Activated naive CD8-positive, alpha-beta T cell treated with anti-CD3 and anti-CD28 coated beads, Interleukin-2, amount 10 ng/mL, durations not matched to agents 7 days and 5 days (primary cell): ENCODE results near the gene GGA3. TPM values are rescaled to one million over a fixed set of nuclear protein-coding genes. Genes with fewer than 3 reads are reported as not detected.
A peak's percentile ranks its signal among the peaks of the same experiment; 100 is the strongest.
"Not testable (repeated sequence)": the region's sequence is repeated elsewhere in the genome, so short reads cannot be mapped to it uniquely, and the experiment has no call there.

Source experiments
- ATAC-seq: fragments of 150-1000 bp; cut with Tn5 transposase; one replicate; pipeline ENCODE4 v1.10.0; 2021; ENCODE audit warnings: low read depth, moderate library complexity
- POLR2A ChIA-PET: fragments of 350-600 bp; sonication (Branson Sonifier 250); formaldehyde crosslinking; loops from one replicate; lab custom pipeline; 2021; ENCODE audit warnings: antibody characterized with exemption; lab: Charles Lee
- DNase-seq: peaks from one replicate; pipeline ENCODE4 v3.0.0; 2021
- H3K27ac Mint-ChIP-seq: one replicate; pipeline ENCODE4 v1.8.0; 2022; ENCODE audit warnings: mild to moderate bottlenecking, mixed read lengths
- H3K27me3 Mint-ChIP-seq: one replicate; pipeline ENCODE4 v1.8.0; 2022; ENCODE audit warnings: mild to moderate bottlenecking, moderate library complexity, mixed read lengths
- H3K36me3 Mint-ChIP-seq: one replicate; pipeline ENCODE4 v1.8.0; 2021; ENCODE audit warnings: mild to moderate bottlenecking, mixed read lengths
- H3K4me1 Mint-ChIP-seq: one replicate; pipeline ENCODE4 v1.8.0; 2021; ENCODE audit warnings: mixed read lengths
- H3K4me3 Mint-ChIP-seq: one replicate; pipeline ENCODE4 v1.8.0; 2022; ENCODE audit warnings: mild to moderate bottlenecking, moderate library complexity, mixed read lengths
- H3K9me3 Mint-ChIP-seq: one replicate; pipeline ENCODE4 v1.8.0; 2021; ENCODE audit warnings: mixed read lengths
- total RNA-seq, 2 experiments: library from RNA; stranded (reverse); gene quantifications; one replicate each; pipeline ENCODE4 v1.2.3, GENCODE V29; 2021

Gene GGA3
- total RNA-seq, 2 experiments from 2014 or later = 92.9 to 95.2 TPM

DNA sequence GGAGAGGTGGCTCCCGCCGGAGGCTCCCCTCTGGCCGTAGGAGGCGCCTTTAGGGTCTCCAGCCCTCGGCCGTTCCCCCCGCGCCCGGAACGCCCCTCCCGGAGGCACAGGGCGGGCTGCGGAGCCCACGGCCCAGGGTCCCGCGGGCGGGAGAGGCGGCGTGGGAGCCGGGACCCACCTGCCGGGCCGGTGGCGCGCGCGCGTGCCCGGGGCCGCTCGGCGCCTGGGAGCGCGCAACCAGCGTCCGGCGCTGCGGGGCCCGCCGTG lies 9.5 kb upstream of the GGA3 start, which contains the start of gene MIF4GD:
Gene MIF4GD (minus strand): TSS at position 266 of the 267 bp plus-strand sequence. CDS start 1,036 bp downstream, outside the sequence.
- POLR2A ChIA-PET = interaction anchor here (0.6 to 6.7 kb wide), 39 partner anchors 9 to 398 kb away, joined by 3 to 138 read pairs (median 4); partner anchors contain the start of genes ARMC7, FDXR, GGA3 and GRB2
- Mint-ChIP-seq H3K9me3 (no peaks in the 10 kb centered on the region), H3K27me3 (no peaks in the 10 kb centered on the region), H3K36me3 (peaks cover 13% of the 10 kb centered on the region), H3K4me3 (peak within 1 kb of the TSS; percentile 89), H3K4me1 (peaks cover 28% of the 10 kb centered on the region), H3K27ac (peak within 1 kb of the TSS; percentile 89)
- DNase-seq (no peak), ATAC-seq (peak; percentile 29)

DNA sequence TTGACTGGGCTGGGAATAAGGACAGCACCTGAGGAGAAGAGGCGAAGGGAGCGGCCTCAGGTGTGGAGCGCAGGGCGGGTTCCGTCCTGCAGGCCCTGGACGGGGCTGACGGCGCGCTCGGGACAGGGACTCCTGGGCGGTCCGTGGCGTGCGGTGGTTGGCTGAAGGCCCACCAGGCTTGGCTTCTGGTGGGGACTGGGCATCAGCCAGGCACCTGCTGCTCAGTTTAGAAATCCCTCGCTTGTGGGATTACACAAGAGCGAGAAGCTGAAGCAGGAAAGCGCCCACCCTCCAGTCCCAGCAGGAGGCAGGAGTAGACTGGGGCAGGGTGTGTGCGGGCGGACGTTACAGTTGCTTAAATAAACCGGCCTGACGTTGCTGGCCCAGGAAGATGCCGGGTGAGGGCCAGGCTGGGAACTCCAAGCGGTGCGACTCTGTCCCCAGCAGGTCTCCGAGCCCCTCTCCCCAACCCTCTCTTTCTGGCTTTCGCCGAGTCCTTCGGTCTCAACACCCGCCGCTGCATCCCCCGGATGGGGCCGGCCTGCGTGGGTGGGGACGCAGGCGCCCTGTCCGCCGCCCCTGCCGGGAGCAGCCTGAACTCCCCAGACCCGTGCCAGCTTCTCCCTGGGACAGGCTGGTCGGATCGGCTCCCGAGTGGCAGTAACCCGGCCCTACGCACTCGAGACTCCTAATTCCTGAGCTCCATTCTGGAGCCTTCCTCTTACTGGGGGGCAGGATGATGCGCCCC lies 9.0 kb upstream of the GGA3 start:
- Mint-ChIP-seq H3K9me3 (no peaks in the 10 kb centered on the region), H3K36me3 (peaks cover 12% of the 10 kb centered on the region), H3K27me3 (no peaks in the 10 kb centered on the region), H3K27ac (peak overlapping the region; percentile 88), H3K4me1 (peaks cover 28% of the 10 kb centered on the region), H3K4me3 (peak overlapping the region; percentile 88)
- DNase-seq (peak; percentile 80), ATAC-seq (peak; percentile 41)
- POLR2A ChIA-PET = interaction anchor here (0.6 to 6.7 kb wide), 42 partner anchors 9 to 397 kb away, joined by 3 to 138 read pairs (median 4); partner anchors contain the start of genes ARMC7, FDXR, GGA3 and GRB2

- H3K27me3 Mint-ChIP-seq = no peaks in the 10 kb centered on the region
- peaks cover 9% of the 10 kb centered on the region for H3K36me3 Mint-ChIP-seq
- H3K4me1 Mint-ChIP-seq = peaks cover 28% of the 10 kb centered on the region
- no peaks in the 10 kb centered on the region for H3K9me3 Mint-ChIP-seq
- peak overlapping the region; percentile 88 for H3K27ac Mint-ChIP-seq
- ATAC-seq (no peak), DNase-seq (no peak)
- POLR2A ChIA-PET = interaction anchor here (0.6 to 6.7 kb wide), 17 partner anchors 9 to 308 kb away, joined by 3 to 138 read pairs (median 4); partner anchors contain the start of genes GGA3, MRPS7, SLC25A19 and TSEN54
- H3K4me3 Mint-ChIP-seq = peak overlapping the region; percentile 88
These were observed 8.4 kb upstream of the GGA3 start for GRCh38 chr17:75269844-75270217.

GRCh38 chr17:75267411-75268232 lies 6.2 kb upstream of the GGA3 start:
- no peaks in the 10 kb centered on the region for H3K27me3 Mint-ChIP-seq
- H3K9me3 Mint-ChIP-seq = no peaks in the 10 kb centered on the region
- peaks cover 6% of the 10 kb centered on the region for H3K36me3 Mint-ChIP-seq
- ATAC-seq (no peak), DNase-seq (no peak)
- POLR2A ChIA-PET = no interaction called here
- H3K4me1 Mint-ChIP-seq = peaks cover 21% of the 10 kb centered on the region
- H3K27ac Mint-ChIP-seq = no peak overlapping the region
- no peak overlapping the region for H3K4me3 Mint-ChIP-seq

- no peak overlapping the region for H3K4me3 Mint-ChIP-seq
- H3K27me3 Mint-ChIP-seq = no peaks in the 10 kb centered on the region
- H3K9me3 Mint-ChIP-seq = no peaks in the 10 kb centered on the region
- DNase-seq (no peak), ATAC-seq (no peak)
- peaks cover 6% of the 10 kb centered on the region for H3K36me3 Mint-ChIP-seq
- POLR2A ChIA-PET = no interaction called here
- H3K4me1 Mint-ChIP-seq = peaks cover 24% of the 10 kb centered on the region
- no peak overlapping the region for H3K27ac Mint-ChIP-seq
These were observed 5.7 kb upstream of the GGA3 start for GRCh38 chr17:75267153-75267410.

GRCh38 chr17:75266316-75267152 lies 5.1 kb upstream of the GGA3 start:
- peaks cover 7% of the 10 kb centered on the region for H3K36me3 Mint-ChIP-seq
- no peak for DNase-seq
- no peaks in the 10 kb centered on the region for H3K9me3 Mint-ChIP-seq
- H3K4me3 Mint-ChIP-seq = no peak overlapping the region
- H3K4me1 Mint-ChIP-seq = peaks cover 22% of the 10 kb centered on the region
- POLR2A ChIA-PET = no interaction called here
- H3K27ac Mint-ChIP-seq = peak overlapping the region; percentile 34
- H3K27me3 Mint-ChIP-seq = no peaks in the 10 kb centered on the region
- ATAC-seq = no peak

- Mint-ChIP-seq H3K9me3 (no peaks in the 10 kb centered on the region), H3K27me3 (no peaks in the 10 kb centered on the region), H3K4me1 (peaks cover 22% of the 10 kb centered on the region), H3K27ac (no peak overlapping the region), H3K36me3 (peaks cover 7% of the 10 kb centered on the region), H3K4me3 (no peak overlapping the region)
- POLR2A ChIA-PET = no interaction called here
- DNase-seq (no peak), ATAC-seq (no peak)
These were observed 4.4 kb upstream of the GGA3 start for GRCh38 chr17:75265614-75266315.

- H3K9me3 Mint-ChIP-seq = no peaks in the 10 kb centered on the region
- peak overlapping the region; percentile 99 for H3K4me3 Mint-ChIP-seq
- ATAC-seq (no peak), DNase-seq (no peak)
- H3K27me3 Mint-ChIP-seq = no peaks in the 10 kb centered on the region
- H3K36me3 Mint-ChIP-seq = peaks cover 6% of the 10 kb centered on the region
- POLR2A ChIA-PET = interaction anchor here (0.9 to 4.9 kb wide), 7 partner anchors 9 to 193 kb away, joined by 3 to 138 read pairs (median 9); partner anchors contain the start of genes GRB2, MIF4GD, SLC25A19 and TMEM94
- no peak overlapping the region for H3K27ac Mint-ChIP-seq
- peaks cover 26% of the 10 kb centered on the region for H3K4me1 Mint-ChIP-seq
These were observed 1.6 kb upstream of the GGA3 start for GRCh38 chr17:75263055-75263454.

DNA sequence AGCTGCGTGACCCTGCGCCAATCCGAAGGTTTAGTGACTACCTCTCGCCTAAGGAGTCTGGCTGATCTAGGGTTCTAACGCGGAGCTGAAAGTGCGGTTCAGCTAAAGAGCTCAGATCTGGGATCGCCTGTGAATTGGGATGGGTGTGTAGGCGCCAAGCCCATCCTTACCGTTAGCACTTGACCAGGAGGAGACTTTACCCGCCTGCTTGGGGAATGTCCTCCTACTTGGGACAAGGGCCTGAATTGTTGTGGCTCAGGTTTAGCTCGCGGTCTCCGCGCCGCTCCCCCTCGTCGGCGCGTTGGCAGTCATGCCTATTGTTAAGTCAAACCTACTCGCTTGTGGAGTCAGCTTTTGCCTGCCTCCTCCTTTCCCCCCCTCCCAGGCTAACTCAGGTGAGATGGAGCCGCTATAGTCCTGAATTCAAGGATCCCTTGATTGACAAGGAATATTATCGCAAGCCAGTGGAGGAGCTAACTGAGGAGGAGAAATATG lies 753 bp upstream of the GGA3 start:
- no peaks in the 10 kb centered on the region for H3K27me3 Mint-ChIP-seq
- H3K9me3 Mint-ChIP-seq = no peaks in the 10 kb centered on the region
- DNase-seq (no peak), ATAC-seq (no peak)
- peaks cover 6% of the 10 kb centered on the region for H3K36me3 Mint-ChIP-seq
- peak overlapping the region; percentile 99 for H3K4me3 Mint-ChIP-seq
- H3K4me1 Mint-ChIP-seq = peaks cover 27% of the 10 kb centered on the region
- POLR2A ChIA-PET = interaction anchor here (0.5 to 4.9 kb wide), 22 partner anchors 10 to 254 kb away, joined by 3 to 138 read pairs (median 6); partner anchors contain the start of genes ARMC7, GRB2, JPT1 and MIF4GD
- peak overlapping the region; percentile 99 for H3K27ac Mint-ChIP-seq

DNA sequence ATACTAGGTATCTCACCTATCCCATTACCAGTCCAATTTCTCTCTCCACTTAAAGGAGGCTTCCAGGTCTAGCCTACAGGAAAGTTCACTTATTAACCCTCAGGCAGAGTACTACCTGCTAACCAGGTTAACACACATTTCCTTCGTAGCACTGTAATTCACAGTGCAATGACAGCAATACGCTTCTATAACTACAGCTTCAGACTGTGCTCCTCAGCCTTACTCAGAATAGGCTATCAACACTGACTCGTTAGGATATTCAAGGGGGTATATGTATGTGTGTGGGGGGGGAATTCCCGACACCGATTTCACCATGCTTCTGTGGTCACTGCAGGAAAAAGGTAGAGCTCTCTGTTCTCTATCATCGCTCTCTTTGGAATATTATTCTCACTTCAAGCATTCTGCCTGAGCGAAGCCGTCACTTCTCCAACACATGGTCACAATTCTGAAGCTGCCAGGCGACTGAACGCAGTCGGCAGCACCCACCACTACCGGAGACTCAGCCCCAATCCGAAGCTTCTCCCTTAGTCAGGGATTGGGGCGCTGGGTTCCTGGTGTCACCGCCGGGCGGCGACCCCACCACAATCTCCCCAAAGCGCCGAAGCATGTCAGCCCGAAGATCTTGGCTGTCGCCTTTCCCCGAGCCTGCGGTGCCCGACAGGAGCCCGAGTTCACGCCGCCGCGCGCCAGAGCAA lies 618 bp downstream of the GGA3 start:
- Mint-ChIP-seq H3K4me1 (peaks cover 31% of the 10 kb centered on the region), H3K9me3 (no peaks in the 10 kb centered on the region), H3K27ac (peak overlapping the region; percentile 99), H3K4me3 (peak overlapping the region; percentile 99), H3K27me3 (no peaks in the 10 kb centered on the region), H3K36me3 (peaks cover 4% of the 10 kb centered on the region)
- POLR2A ChIA-PET = interaction anchor here (0.5 to 4.9 kb wide), 18 partner anchors 11 to 980 kb away, joined by 3 to 138 read pairs (median 8); partner anchors contain the start of genes ARMC7, GRB2, MIF4GD and NT5C
- DNase-seq (no peak), ATAC-seq (peak; percentile 39)

GRCh38 chr17:75257228-75257627 lies 4.2 kb downstream of the GGA3 start:
- H3K27me3 Mint-ChIP-seq, H3K4me3 Mint-ChIP-seq, DNase-seq, H3K36me3 Mint-ChIP-seq, H3K9me3 Mint-ChIP-seq, POLR2A ChIA-PET, ATAC-seq: not testable (repeated sequence)
- Mint-ChIP-seq H3K27ac (peak overlapping the region; percentile 3), H3K4me1 (peaks cover 32% of the 10 kb centered on the region)
